ENCODE measurements around the gene RBM22. TPM values are rescaled to one million over a fixed set of nuclear protein-coding genes. Genes with fewer than 3 reads are reported as not detected.

RBM22 gene
- total RNA-seq, 6 donors from 2014 or later: 22.6 to 46.7 (median 37.6) TPM

- Histone ChIP-seq H3K27me3 (no peaks in the 10 kb centered on the region), H3K9me3 (no peaks in the 10 kb centered on the region), H3K36me3 (peaks cover 0 to 52% (median 33%) of the 10 kb centered on the region in 4 donors), H3K27ac (peak overlapping the region in 3 of 4 donors; percentile 46 to 50 (median 50)), H3K4me1 (peaks cover 2 to 23% (median 6%) of the 10 kb centered on the region in 4 donors), H3K4me3 (no peak overlapping the region)
- no peak for TF ChIP-seq POLR2A (IDR thresholded peaks at IDR 0.05)
- no peak for TF ChIP-seq CTCF (IDR thresholded peaks at IDR 0.05)
- TF ChIP-seq EP300 (IDR thresholded peaks at IDR 0.05): no peak
- no peak for TF ChIP-seq POLR2AphosphoS5 (IDR thresholded peaks at IDR 0.05)
- 89 to 90% methylated on average over 21 to 38 of the region's 38 CpGs for WGBS, 2 donors
- DNase-seq (peak in 1 of 2 donors; percentile 76), ATAC-seq (ENCODE audit: low FRiP score in 2 of 2) (no peak)
Observed at GRCh38 chr5:150650021-150651006, 50.5 kb downstream of the RBM22 start.

- no peaks in the 10 kb centered on the region for H3K27me3 ChIP-seq
- 89 to 90% methylated on average over 29 to 45 of the region's 46 CpGs for whole genome bisulfite sequencing, 2 donors
- H3K36me3 ChIP-seq: peaks cover 0 to 52% (median 33%) of the 10 kb centered on the region in 4 donors
- ATAC-seq (ENCODE audit: low FRiP score in 2 of 2) (no peak), DNase-seq (peak in 1 of 2 donors; percentile 82)
- TF ChIP-seq EP300 (IDR thresholded peaks at IDR 0.05) (no peak), CTCF (IDR thresholded peaks at IDR 0.05) (no peak), POLR2AphosphoS5 (IDR thresholded peaks at IDR 0.05) (no peak)
- H3K27ac ChIP-seq: peak overlapping the region; percentile 3 to 50 (median 48)
- no peaks in the 10 kb centered on the region for H3K9me3 ChIP-seq
- no peak overlapping the region for H3K4me3 ChIP-seq
- peaks cover 11 to 32% (median 15%) of the 10 kb centered on the region in 4 donors for H3K4me1 ChIP-seq
Observed at GRCh38 chr5:150649108-150650020, 51.5 kb downstream of the RBM22 start.

GRCh38 chr5:150648294-150649107 is 52.4 kb downstream of the RBM22 start:
- Histone ChIP-seq H3K4me1 (peaks cover 18 to 36% (median 22%) of the 10 kb centered on the region in 4 donors), H3K4me3 (no peak overlapping the region), H3K27me3 (no peaks in the 10 kb centered on the region), H3K9me3 (no peaks in the 10 kb centered on the region), H3K27ac (peak overlapping the region; percentile 46 to 67 (median 58)), H3K36me3 (peaks cover 0 to 50% (median 33%) of the 10 kb centered on the region in 4 donors)
- DNase-seq (no peak), ATAC-seq (ENCODE audit: low FRiP score in 2 of 2) (no peak)
- TF ChIP-seq EP300 (IDR thresholded peaks at IDR 0.05): no peak
- TF ChIP-seq POLR2A (IDR thresholded peaks at IDR 0.05): no peak
- TF ChIP-seq CTCF (IDR thresholded peaks at IDR 0.05): no peak
- no peak for TF ChIP-seq POLR2AphosphoS5 (IDR thresholded peaks at IDR 0.05)
- 90 to 92% methylated on average over 7 to 16 of the region's 16 CpGs for WGBS, 2 donors
